Liver (tissue), 9 donors: Measurements from ENCODE around the gene SLC12A9. TPM values are rescaled to one million over a fixed set of nuclear protein-coding genes. Genes with fewer than 3 reads are reported as not detected.

Source experiments
- DNase-seq: peaks from one replicate; pipeline ENCODE4 v3.0.0-alpha.2; 2017; ENCODE audit warnings: low spot score
- H3K27ac ChIP-seq, 2 donors: one replicate each; pipeline ENCODE4 v1.7.0; 2013; ENCODE audit warnings: inconsistent platforms in 2 of 2, low read length in 2 of 2, control low read depth in 1 of 2, low read depth in 1 of 2, mild to moderate bottlenecking in 1 of 2
- H3K27me3 ChIP-seq, 4 donors: one replicate each; pipeline versions ENCODE4 v1.6.1 to v1.7.0; 2013; ENCODE audit warnings: low read length in 3 of 4, inconsistent platforms in 1 of 4, mild to moderate bottlenecking in 1 of 4, moderate library complexity in 1 of 4; ENCODE audit not compliant: control insufficient read depth in 4 of 4, insufficient read depth in 4 of 4
- H3K36me3 ChIP-seq, 4 donors: one replicate each; pipeline versions ENCODE4 v1.6.1 to v1.7.0; 2013; ENCODE audit warnings: low read length in 3 of 4, mild to moderate bottlenecking in 3 of 4, low read depth in 1 of 4, moderate library complexity in 1 of 4; ENCODE audit not compliant: control insufficient read depth in 4 of 4, insufficient read depth in 3 of 4
- H3K4me1 ChIP-seq, 4 donors: one replicate each; pipeline versions ENCODE4 v1.6.1 to v1.7.0; 2013; ENCODE audit warnings: low read length in 3 of 4, mild to moderate bottlenecking in 3 of 4, moderate library complexity in 1 of 4; ENCODE audit not compliant: control insufficient read depth in 4 of 4, insufficient read depth in 4 of 4
- H3K4me3 ChIP-seq, 3 donors: one replicate each; pipeline versions ENCODE4 v1.6.1 to v1.7.0; 2013; ENCODE audit warnings: low read length in 3 of 3, control low read depth in 1 of 3, low read depth in 1 of 3, mild to moderate bottlenecking in 1 of 3
- H3K9ac ChIP-seq, 2 donors: one replicate each; pipeline ENCODE4 v1.7.0; 2013; ENCODE audit warnings: low read length in 2 of 2, mild to moderate bottlenecking in 2 of 2, moderate library complexity in 2 of 2, control low read depth in 1 of 2, low read depth in 1 of 2
- H3K9me3 ChIP-seq, 4 donors: one replicate each; pipeline versions ENCODE4 v1.6.1 to v1.7.0; 2013; ENCODE audit warnings: low read length in 3 of 4; ENCODE audit not compliant: control insufficient read depth in 4 of 4
- EGR1 ChIP-seq, 2 donors: IDR thresholded peaks; 2 replicates each; pipeline ENCODE4 v1.6.1; 2016 to 2018; ENCODE audit warnings: antibody characterized with exemption in 2 of 2, low read depth in 2 of 2
- FOXA1 ChIP-seq: IDR thresholded peaks from 2 replicates; pipeline ENCODE4 v1.6.1; 2016; ENCODE audit warnings: antibody characterized with exemption
- FOXA2 ChIP-seq: IDR thresholded peaks from 2 replicates; pipeline ENCODE4 v1.6.1; 2016; ENCODE audit warnings: antibody characterized with exemption
- GABPA ChIP-seq, 2 donors: IDR thresholded peaks in 1 of 2; conservative IDR thresholded peaks in 1 of 2; 2 replicates each; pipeline ENCODE4 v1.6.1; 2016; ENCODE audit warnings: antibody characterized with exemption in 2 of 2, mild to moderate bottlenecking in 1 of 2, moderate library complexity in 1 of 2
- HNF4A ChIP-seq, 2 donors: conservative IDR thresholded peaks; 2 replicates each; pipeline ENCODE4 v1.6.1; 2016; ENCODE audit warnings: antibody characterized with exemption in 2 of 2, mild to moderate bottlenecking in 2 of 2
- HNF4G ChIP-seq: IDR thresholded peaks from 2 replicates; pipeline ENCODE4 v1.6.1; 2016; ENCODE audit warnings: antibody characterized with exemption
- JUND ChIP-seq, 2 donors: IDR thresholded peaks; 2 replicates each; pipeline ENCODE4 v1.6.1; 2016; ENCODE audit warnings: antibody characterized with exemption in 2 of 2
- NR2F2 ChIP-seq: IDR thresholded peaks from 2 replicates; pipeline ENCODE4 v1.6.1; 2016; ENCODE audit warnings: antibody characterized with exemption
- RAD21 ChIP-seq, 2 donors: IDR thresholded peaks; 2 replicates each; pipeline ENCODE4 v1.6.1; 2016; ENCODE audit warnings: antibody characterized with exemption in 2 of 2, mild to moderate bottlenecking in 2 of 2
- RXRA ChIP-seq, 2 donors: IDR thresholded peaks; 2 replicates each; pipeline ENCODE4 v1.6.1; 2017 to 2018; ENCODE audit warnings: antibody characterized with exemption in 2 of 2, mild to moderate bottlenecking in 1 of 2
- SP1 ChIP-seq: IDR thresholded peaks from 2 replicates; pipeline ENCODE4 v1.6.1; 2018; ENCODE audit warnings: antibody characterized with exemption, mild to moderate bottlenecking
- YY1 ChIP-seq: IDR thresholded peaks from 2 replicates; pipeline ENCODE4 v1.6.1; 2016; ENCODE audit warnings: antibody characterized with exemption, mild to moderate bottlenecking
- WGBS: extraction: QIAGEN DNeasy Blood & Tissue Kit; methylation state at CpG from one replicate; pipeline ENCODE4 v1.1.7; 2013; 5-methylcytosine and 5-hydroxymethylcytosine counted together
- polyA plus RNA-seq, 2 donors: library from polyadenylated mRNA; stranded (reverse) in 1 of 2; unstranded in 1 of 2; fragments of 200-250 nt in 1 of 2; fragments of >200 nt in 1 of 2; fragmentation: Nextera tagmentation in 1 of 2; extraction: Ambion mirVana in 1 of 2; gene quantifications; one replicate each; pipeline versions ENCODE4 v1.2.1 to v1.2.3, GENCODE V29; 2013 to 2015
- total RNA-seq, 2 donors: library from RNA; depleted of rRNA; stranded (reverse); fragments of >200 nt; gene quantifications; one replicate each; pipeline ENCODE4 v1.2.3, GENCODE V29; 2014
- TF ChIP-seq, protein P1 (sequence below): IDR thresholded peaks from 2 replicates; pipeline ENCODE4 v1.6.1; 2016; ENCODE audit warnings: antibody characterized with exemption
- TF ChIP-seq, protein P2 (sequence below): IDR thresholded peaks from 2 replicates; pipeline ENCODE4 v1.6.1; 2016; ENCODE audit warnings: antibody characterized with exemption, mild to moderate bottlenecking
- TF ChIP-seq, protein P3 (sequence below): IDR thresholded peaks from 2 replicates; pipeline ENCODE4 v1.6.1; 2016; ENCODE audit warnings: antibody characterized with exemption
- donor health status: healthy.
- donor health status: healthy.
- donor health status: healthy.
- donor health status: healthy.
- donor health status: healthy.

Gene SLC12A9
- total and polyA plus RNA-seq, 4 donors = 1.8 to 17.2 (median 9.4) TPM

DNA sequence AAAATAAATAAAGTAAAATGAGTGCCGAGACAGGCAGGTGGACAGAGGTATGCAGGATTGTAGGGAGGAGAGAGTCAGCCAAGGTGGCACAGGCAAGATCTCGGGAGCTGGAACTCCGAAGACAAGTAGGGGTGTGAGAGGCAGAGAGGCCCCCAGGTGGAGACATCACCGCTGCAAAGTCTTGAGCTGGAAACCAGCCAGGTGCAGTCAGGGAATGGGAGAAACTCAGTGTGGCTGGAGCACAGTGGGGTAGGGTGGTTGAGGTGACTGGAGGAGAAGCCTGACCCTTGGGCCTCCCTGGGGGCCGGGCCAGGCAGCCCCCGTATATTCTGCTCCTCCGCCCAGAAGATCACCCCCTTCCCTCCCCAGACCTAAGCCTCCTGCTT lies 29.4 kb upstream of the SLC12A9 start:
- 70% methylated on average over 7 of the region's 7 CpGs for WGBS
- peak in 1 of 2 donors; percentile 1 for TF ChIP-seq RAD21 (IDR thresholded peaks at IDR 0.05)
- no peak for TF ChIP-seq HNF4G
- no peak for DNase-seq
- Histone ChIP-seq H3K4me3 (no peak overlapping the region), H3K9me3 (no peaks in the 10 kb centered on the region), H3K27me3 (no peaks in the 10 kb centered on the region), H3K27ac (no peak overlapping the region), H3K9ac (no peak overlapping the region), H3K36me3 (peaks cover 2 to 42% (median 22%) of the 10 kb centered on the region in 4 donors), H3K4me1 (peaks cover 15 to 50% (median 36%) of the 10 kb centered on the region in 4 donors)

DNA sequence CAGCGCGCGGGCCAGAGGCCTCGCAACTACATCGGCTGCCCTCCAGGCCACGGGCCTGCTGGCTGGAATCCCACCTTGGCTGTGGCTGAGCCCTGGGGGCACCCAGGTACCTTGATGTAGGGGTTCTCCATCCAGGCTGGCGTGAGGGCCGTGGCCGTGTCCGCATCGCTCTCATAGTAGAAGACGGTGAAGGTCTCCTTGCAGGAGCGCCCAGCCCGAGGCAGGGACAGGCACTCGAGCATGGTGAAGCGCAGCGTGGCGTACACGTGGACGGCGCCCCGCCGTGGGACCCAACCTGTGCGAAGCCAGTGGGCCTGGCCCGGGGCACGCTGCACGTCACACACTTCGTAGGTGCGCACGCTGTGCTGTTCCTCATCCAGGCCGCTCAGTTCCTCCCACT lies 29.0 kb upstream of the SLC12A9 start:
- DNase-seq = no peak
- 92% methylated on average over 31 of the region's 31 CpGs for WGBS
- H3K4me1 ChIP-seq = peaks cover 16 to 53% (median 37%) of the 10 kb centered on the region in 4 donors
- H3K4me3 ChIP-seq = no peak overlapping the region
- no peaks in the 10 kb centered on the region for H3K27me3 ChIP-seq
- H3K27ac ChIP-seq = no peak overlapping the region
- TF ChIP-seq GABPA (IDR thresholded peaks at IDR 0.05 in 1 of 2, conservative IDR thresholded peaks at IDR 0.05 in 1 of 2) (no peak), HNF4A (conservative IDR thresholded peaks at IDR 0.05) (no peak), RAD21 (IDR thresholded peaks at IDR 0.05) (no peak)
- TF ChIP-seq, protein P1, sequence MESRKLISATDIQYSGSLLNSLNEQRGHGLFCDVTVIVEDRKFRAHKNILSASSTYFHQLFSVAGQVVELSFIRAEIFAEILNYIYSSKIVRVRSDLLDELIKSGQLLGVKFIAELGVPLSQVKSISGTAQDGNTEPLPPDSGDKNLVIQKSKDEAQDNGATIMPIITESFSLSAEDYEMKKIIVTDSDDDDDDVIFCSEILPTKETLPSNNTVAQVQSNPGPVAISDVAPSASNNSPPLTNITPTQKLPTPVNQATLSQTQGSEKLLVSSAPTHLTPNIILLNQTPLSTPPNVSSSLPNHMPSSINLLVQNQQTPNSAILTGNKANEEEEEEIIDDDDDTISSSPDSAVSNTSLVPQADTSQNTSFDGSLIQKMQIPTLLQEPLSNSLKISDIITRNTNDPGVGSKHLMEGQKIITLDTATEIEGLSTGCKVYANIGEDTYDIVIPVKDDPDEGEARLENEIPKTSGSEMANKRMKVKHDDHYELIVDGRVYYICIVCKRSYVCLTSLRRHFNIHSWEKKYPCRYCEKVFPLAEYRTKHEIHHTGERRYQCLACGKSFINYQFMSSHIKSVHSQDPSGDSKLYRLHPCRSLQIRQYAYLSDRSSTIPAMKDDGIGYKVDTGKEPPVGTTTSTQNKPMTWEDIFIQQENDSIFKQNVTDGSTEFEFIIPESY = no peak
- no peaks in the 10 kb centered on the region for H3K9me3 ChIP-seq
- H3K9ac ChIP-seq = no peak overlapping the region
- peaks cover 2 to 38% (median 18%) of the 10 kb centered on the region in 4 donors for H3K36me3 ChIP-seq

DNA sequence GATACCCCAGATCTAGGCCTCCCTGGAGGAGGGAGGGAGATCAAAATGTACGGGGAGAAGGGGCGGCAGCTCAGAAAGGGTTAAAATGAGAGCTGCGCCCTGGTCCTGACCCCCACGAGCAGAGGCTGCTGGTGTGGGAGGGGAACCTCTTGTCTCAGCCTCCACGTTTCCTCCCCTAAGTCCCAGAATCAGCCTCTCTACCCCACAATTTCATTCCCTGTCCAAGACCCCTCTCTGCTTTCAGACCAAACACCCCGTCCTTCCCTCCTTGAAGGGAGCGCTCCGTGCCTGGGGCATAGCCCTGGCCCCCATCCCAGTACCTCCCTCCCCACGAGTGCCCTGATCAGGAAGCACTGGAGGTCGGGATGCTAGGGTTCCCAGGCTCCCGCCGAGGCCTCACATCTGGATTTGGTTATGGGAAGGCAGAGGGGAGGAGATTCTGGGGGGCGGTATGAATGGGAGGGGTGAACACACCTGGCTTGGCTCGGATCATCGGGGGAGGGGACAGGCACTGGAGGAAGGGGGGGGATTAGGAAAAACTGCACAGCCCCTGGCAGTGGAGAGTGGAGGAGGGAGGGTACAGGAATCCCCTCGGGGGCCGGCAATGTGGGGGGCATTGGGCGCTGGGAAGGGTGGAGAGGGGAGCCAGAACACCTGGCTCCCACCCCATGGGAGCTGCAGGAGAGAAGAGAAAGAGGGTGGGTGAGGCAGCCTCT lies 27.9 kb upstream of the SLC12A9 start:
- peak overlapping the region; percentile 0 to 87 for H3K27ac ChIP-seq
- H3K27me3 ChIP-seq = no peaks in the 10 kb centered on the region
- 45% methylated on average over 18 of the region's 18 CpGs for WGBS
- H3K4me3 ChIP-seq = peak overlapping the region in 2 of 3 donors; percentile 75 to 91
- no peak for DNase-seq
- no peaks in the 10 kb centered on the region for H3K9me3 ChIP-seq
- peaks cover 2 to 27% (median 14%) of the 10 kb centered on the region in 4 donors for H3K36me3 ChIP-seq
- peak overlapping the region in 1 of 2 donors; percentile 65 for H3K9ac ChIP-seq
- TF ChIP-seq RXRA (IDR thresholded peaks at IDR 0.05) (no peak), NR2F2 (no peak), HNF4G (no peak), GABPA (IDR thresholded peaks at IDR 0.05 in 1 of 2, conservative IDR thresholded peaks at IDR 0.05 in 1 of 2) (no peak), JUND (IDR thresholded peaks at IDR 0.05) (no peak), EGR1 (IDR thresholded peaks at IDR 0.05; ENCODE audit: low read depth in 2 of 2) (no peak), SP1 (no peak), FOXA1 (no peak), RAD21 (IDR thresholded peaks at IDR 0.05) (no peak), HNF4A (conservative IDR thresholded peaks at IDR 0.05) (no peak), FOXA2 (no peak), YY1 (no peak)
- TF ChIP-seq, protein P1 = no peak
- TF ChIP-seq, protein P2, sequence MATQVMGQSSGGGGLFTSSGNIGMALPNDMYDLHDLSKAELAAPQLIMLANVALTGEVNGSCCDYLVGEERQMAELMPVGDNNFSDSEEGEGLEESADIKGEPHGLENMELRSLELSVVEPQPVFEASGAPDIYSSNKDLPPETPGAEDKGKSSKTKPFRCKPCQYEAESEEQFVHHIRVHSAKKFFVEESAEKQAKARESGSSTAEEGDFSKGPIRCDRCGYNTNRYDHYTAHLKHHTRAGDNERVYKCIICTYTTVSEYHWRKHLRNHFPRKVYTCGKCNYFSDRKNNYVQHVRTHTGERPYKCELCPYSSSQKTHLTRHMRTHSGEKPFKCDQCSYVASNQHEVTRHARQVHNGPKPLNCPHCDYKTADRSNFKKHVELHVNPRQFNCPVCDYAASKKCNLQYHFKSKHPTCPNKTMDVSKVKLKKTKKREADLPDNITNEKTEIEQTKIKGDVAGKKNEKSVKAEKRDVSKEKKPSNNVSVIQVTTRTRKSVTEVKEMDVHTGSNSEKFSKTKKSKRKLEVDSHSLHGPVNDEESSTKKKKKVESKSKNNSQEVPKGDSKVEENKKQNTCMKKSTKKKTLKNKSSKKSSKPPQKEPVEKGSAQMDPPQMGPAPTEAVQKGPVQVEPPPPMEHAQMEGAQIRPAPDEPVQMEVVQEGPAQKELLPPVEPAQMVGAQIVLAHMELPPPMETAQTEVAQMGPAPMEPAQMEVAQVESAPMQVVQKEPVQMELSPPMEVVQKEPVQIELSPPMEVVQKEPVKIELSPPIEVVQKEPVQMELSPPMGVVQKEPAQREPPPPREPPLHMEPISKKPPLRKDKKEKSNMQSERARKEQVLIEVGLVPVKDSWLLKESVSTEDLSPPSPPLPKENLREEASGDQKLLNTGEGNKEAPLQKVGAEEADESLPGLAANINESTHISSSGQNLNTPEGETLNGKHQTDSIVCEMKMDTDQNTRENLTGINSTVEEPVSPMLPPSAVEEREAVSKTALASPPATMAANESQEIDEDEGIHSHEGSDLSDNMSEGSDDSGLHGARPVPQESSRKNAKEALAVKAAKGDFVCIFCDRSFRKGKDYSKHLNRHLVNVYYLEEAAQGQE = no peak
- TF ChIP-seq, protein P3, sequence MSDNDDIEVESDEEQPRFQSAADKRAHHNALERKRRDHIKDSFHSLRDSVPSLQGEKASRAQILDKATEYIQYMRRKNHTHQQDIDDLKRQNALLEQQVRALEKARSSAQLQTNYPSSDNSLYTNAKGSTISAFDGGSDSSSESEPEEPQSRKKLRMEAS = no peak
- peaks cover 21 to 63% (median 42%) of the 10 kb centered on the region in 4 donors for H3K4me1 ChIP-seq
